Endothelial cell of umbilical vein (primary cell): ENCODE results near the gene TMEM273. TPM values are rescaled to one million over a fixed set of nuclear protein-coding genes. Genes with fewer than 3 reads are reported as not detected.

Source experiments
- BruUV-seq: library from RNA; stranded (reverse); fragments of 400-500 nt; replicated peaks from 2 replicates; lab custom pipeline; 2021; lab: Mats Ljungman, UMichigan
- CTCF ChIA-PET: fragments of 300-600, 350-600 bp; sonication (Branson Sonifier 250); formaldehyde crosslinking; loops from one replicate; lab custom pipeline; 2021; ENCODE audit warnings: antibody characterized with exemption, inconsistent platforms; lab: Charles Lee
- POLR2A ChIA-PET: fragments of 300-600, 350-600 bp; sonication (Branson Sonifier 250); formaldehyde crosslinking; loops from one replicate; lab custom pipeline; 2021; ENCODE audit warnings: antibody characterized with exemption, inconsistent platforms; lab: Charles Lee
- DNase-seq: peaks from one replicate; pipeline ENCODE4 v3.0.0-alpha.2; 2011; ENCODE audit warnings: low read depth, low spot score
- FAIRE-seq: peaks from 2 replicates; lab custom pipeline; 2011; peaks lifted over from hg19 to GRCh38; lab: Jason Lieb, UNC
- H2AFZ ChIP-seq: 2 replicates; pipeline ENCODE4 v1.6.0; 2012; ENCODE audit warnings: low read depth, low read length, control low read depth, inconsistent platforms
- H3K27ac ChIP-seq: 2 replicates; pipeline ENCODE4 v1.5.1; 2011; ENCODE audit warnings: low read depth, mild to moderate bottlenecking, control low read depth, low read length, moderate library complexity; ENCODE audit not compliant: insufficient read depth
- H3K27me3 ChIP-seq, 2 experiments: 2 replicates each; pipeline versions ENCODE4 v1.6.0 to v1.6.1; 2011; ENCODE audit warnings: low read length in 2 of 2, mixed read lengths in 1 of 2; ENCODE audit not compliant: control insufficient read depth in 2 of 2, insufficient read depth in 2 of 2
- H3K36me3 ChIP-seq, 2 experiments: 2 replicates in 1 of 2; 3 replicates in 1 of 2; pipeline ENCODE4 v1.5.1; 2011; ENCODE audit warnings: low read length in 2 of 2, mild to moderate bottlenecking in 1 of 2, moderate library complexity in 1 of 2; ENCODE audit not compliant: control insufficient read depth in 2 of 2, insufficient read depth in 2 of 2; ENCODE audit errors: extremely low read depth in 1 of 2
- H3K4me1 ChIP-seq: 3 replicates; pipeline ENCODE4 v1.5.1; 2011; ENCODE audit warnings: mild to moderate bottlenecking, low read length; ENCODE audit not compliant: control insufficient read depth, insufficient read depth; ENCODE audit errors: extremely low read depth
- H3K4me2 ChIP-seq: 2 replicates; pipeline ENCODE4 v1.6.1; 2011; ENCODE audit warnings: low read length, control low read depth, mixed read lengths; ENCODE audit not compliant: insufficient read depth
- H3K4me3 ChIP-seq, 3 experiments: fragments of 200-600 bp in 1 of 3; sonication (generic), shearing (Covaris generic) in 1 of 3; replicated peaks in 1 of 3; 2 replicates each; pipeline ENCODE4 v1.5.1; 2011 to 2016; ENCODE audit warnings: control low read depth in 3 of 3, low read length in 3 of 3, mild to moderate bottlenecking in 2 of 3, inconsistent platforms in 1 of 3, low read depth in 1 of 3, moderate library complexity in 1 of 3; ENCODE audit not compliant: insufficient read depth in 1 of 3
- H3K79me2 ChIP-seq: 2 replicates; pipeline ENCODE4 v1.6.0; 2012; ENCODE audit warnings: low read length, inconsistent platforms; ENCODE audit not compliant: control insufficient read depth, insufficient read depth
- H3K9ac ChIP-seq: replicated peaks from 2 replicates; pipeline ENCODE3; 2011; ENCODE audit warnings: low read length, control low read depth; ENCODE audit not compliant: insufficient read depth; ENCODE audit errors: extremely low read depth
- H3K9me1 ChIP-seq: replicated peaks from 3 replicates; pipeline ENCODE4 v1.6.0; 2011; ENCODE audit warnings: mild to moderate bottlenecking, low read length; ENCODE audit not compliant: control insufficient read depth, insufficient read depth; ENCODE audit errors: extremely low read depth
- H3K9me3 ChIP-seq: replicated peaks from 2 replicates; pipeline ENCODE4 v1.5.1; 2012; ENCODE audit warnings: low read length, inconsistent platforms; ENCODE audit not compliant: control insufficient read depth, insufficient read depth
- H4K20me1 ChIP-seq: replicated peaks from 2 replicates; pipeline ENCODE3; 2011; ENCODE audit warnings: mild to moderate bottlenecking, low read length; ENCODE audit not compliant: control insufficient read depth, insufficient read depth; ENCODE audit errors: extremely low read depth
- CTCF ChIP-seq, 2 donors: IDR thresholded peaks; 1 replicate in 1 of 2; 2 replicates in 1 of 2; pipeline ENCODE4 v1.5.1; 2011; ENCODE audit warnings: low read length in 2 of 2, mild to moderate bottlenecking in 2 of 2, moderate library complexity in 2 of 2, control low read depth in 1 of 2, inconsistent platforms in 1 of 2, low read depth in 1 of 2; ENCODE audit not compliant: insufficient read depth in 1 of 2; ENCODE audit errors: extremely low read depth in 1 of 2
- EZH2 ChIP-seq: IDR thresholded peaks from 2 replicates; pipeline ENCODE4 v1.6.1; 2012; ENCODE audit warnings: borderline replicate concordance, low read depth, mild to moderate bottlenecking, moderate library complexity, low read length, inconsistent platforms; ENCODE audit not compliant: severe bottlenecking
- FOS ChIP-seq: IDR thresholded peaks from 2 replicates; pipeline ENCODE4 v1.6.1; 2011; ENCODE audit warnings: mild to moderate bottlenecking, low read length, moderate library complexity, borderline replicate concordance; ENCODE audit not compliant: insufficient read depth
- GATA2 ChIP-seq: IDR thresholded peaks from 2 replicates; pipeline ENCODE4 v1.7.0; 2011; ENCODE audit warnings: low read depth, mild to moderate bottlenecking, moderate library complexity, mixed read lengths, low read length; ENCODE audit not compliant: insufficient read length, insufficient read depth
- JUN ChIP-seq: IDR thresholded peaks from 2 replicates; pipeline ENCODE4 v1.6.1; 2011; ENCODE audit warnings: borderline replicate concordance, low read depth; ENCODE audit not compliant: insufficient read length, insufficient read depth
- MAX ChIP-seq: IDR thresholded peaks from 2 replicates; pipeline ENCODE4 v1.6.1; 2011; ENCODE audit not compliant: insufficient read depth, insufficient read length
- MYC ChIP-seq: IDR thresholded peaks from one replicate; pipeline ENCODE4 v1.6.1; 2011; ENCODE audit warnings: mild to moderate bottlenecking, low read depth, low read length
- POLR2A ChIP-seq: IDR thresholded peaks from 2 replicates; pipeline ENCODE4 v1.6.1; 2012; ENCODE audit warnings: low read depth, mild to moderate bottlenecking, control low read depth, low read length
- POLR2AphosphoS5 ChIP-seq: IDR thresholded peaks from 2 replicates; pipeline ENCODE4 v1.6.1; 2012; ENCODE audit warnings: low read depth, mild to moderate bottlenecking, control low read depth, low read length, moderate library complexity; ENCODE audit not compliant: insufficient read depth
- dilution Hi-C: fragments of 300-500 bp; cut with MboI; formaldehyde crosslinking; loops from one replicate; pipeline ENCODE4 v1.15.0; 2019; ENCODE audit warnings: low sequenced_read_pairs; ENCODE audit not compliant: extremely low pct_ligation_motif_present
- intact Hi-C: fragments of 100-400 bp; cut with micrococcal nuclease; formaldehyde crosslinking; loops from one replicate; pipeline ENCODE4 v1.10.0; 2022
- polyA plus RNA-seq, 4 experiments: library from polyadenylated mRNA; depleted of rRNA in 3 of 4; stranded (reverse) in 3 of 4; unstranded in 1 of 4; fragments of >200 nt; gene quantifications; 2 replicates each; pipeline versions ENCODE4 v1.2.1 to v1.2.3, GENCODE V29; 2011 to 2012; ENCODE audit warnings: missing spikeins in 1 of 4
- total RNA-seq: library from RNA; stranded (reverse); gene quantifications from 2 replicates; pipeline ENCODE4 v1.2.3, GENCODE V29; 2021

TMEM273 gene
- total and polyA plus RNA-seq, 2 donors (not counting 3 experiments of a cell fraction or from before 2014, with no cell fraction given): 1.9 to 3.7 TPM

GRCh38 chr10:49140304-49141177, 47.6 kb downstream of the TMEM273 start:
- Histone ChIP-seq H3K9ac (no peak overlapping the region), H3K4me3 (no peak overlapping the region), H3K9me3 (no peaks in the 10 kb centered on the region), H3K79me2 (no peaks in the 10 kb centered on the region), H3K27ac (no peak overlapping the region), H2AFZ (no peak overlapping the region), H3K9me1 (no peaks in the 10 kb centered on the region), H3K36me3 (no peaks in the 10 kb centered on the region), H3K27me3 (peaks cover 0 to 8% of the 10 kb centered on the region in 2 experiments), H3K4me1 (no peaks in the 10 kb centered on the region), H4K20me1 (no peaks in the 10 kb centered on the region), H3K4me2 (no peak overlapping the region)
- ChIA-PET POLR2A (no interaction called here), CTCF (no interaction called here)
- intact Hi-C loops: no loop called here
- dilution Hi-C loops: no loop called here
- no TSS peak for BruUV-seq
- TF ChIP-seq POLR2A (no peak), MYC (no peak), CTCF (IDR thresholded peaks at IDR 0.05; ENCODE audit: extremely low read depth in 1 of 2, insufficient read depth in 1 of 2, low read depth in 1 of 2, low read length in 2 of 2) (no peak), JUN (no peak), POLR2AphosphoS5 (no peak), FOS (no peak), MAX (no peak), GATA2 (no peak), EZH2 (no peak)
- DNase-seq: no peak
- no peak for FAIRE-seq
